ENCODE results near the gene ELK3. TPM values are rescaled to one million over a fixed set of nuclear protein-coding genes. Genes with fewer than 3 reads are reported as not detected.

The ELK3 gene
- total and polyA plus RNA-seq, 2 of the 8 experiments (the other 6 are each of a cell fraction or from before 2014, with no cell fraction given), result 3.5 to 14.3 TPM

- TF ChIP-seq CTBP2 (IDR thresholded peaks at IDR 0.05; ENCODE audit: borderline replicate concordance, insufficient read depth, insufficient read length, low read length), result no peak
- TF ChIP-seq JUN (IDR thresholded peaks at IDR 0.05; ENCODE audit: low read depth, low read length), result no peak
These were observed 115.9 kb downstream of the ELK3 start (continued) for GRCh38 chr12:96310067-96310466.
